AG04449 (cell line): ENCODE data around the gene FDXACB1.
"Not testable (repeated sequence)": the region's sequence is repeated elsewhere in the genome, so short reads cannot be mapped to it uniquely, and the experiment has no call there.

Experiments used
- CTCF ChIA-PET: fragments of 350-600 bp; formaldehyde crosslinking; extraction: SDS; loops from one replicate; lab custom pipeline; 2021; ENCODE audit warnings: antibody characterized with exemption; lab: Yijun Ruan, JAX
- POLR2A ChIA-PET: fragments of 400-600, 350-600 bp; formaldehyde crosslinking; extraction: SDS; loops from one replicate; lab custom pipeline; 2020; ENCODE audit warnings: antibody characterized with exemption, inconsistent platforms; lab: Yijun Ruan, JAX
- DNase-seq: peaks from one replicate; pipeline ENCODE4 v3.0.0-alpha.2; 2010; ENCODE audit warnings: low read depth, low spot score
- H3K4me3 ChIP-seq: 2 replicates; pipeline ENCODE4 v1.5.1; 2011; ENCODE audit warnings: low read depth, mild to moderate bottlenecking, control low read depth, low read length
- TF ChIP-seq, protein P1 (sequence below): IDR thresholded peaks from one replicate; pipeline ENCODE4 v1.5.1; 2011; ENCODE audit warnings: mild to moderate bottlenecking, moderate library complexity, low read length, control low read depth, inconsistent platforms; ENCODE audit not compliant: insufficient read depth; ENCODE audit errors: missing control alignments

Gene FDXACB1

GRCh38 chr11:111905411-111905810 lies 26.4 kb upstream of the FDXACB1 start:
- DNase-seq, result peak; percentile 70
- CTCF ChIA-PET, result no interaction called here
- TF ChIP-seq, protein P1, sequence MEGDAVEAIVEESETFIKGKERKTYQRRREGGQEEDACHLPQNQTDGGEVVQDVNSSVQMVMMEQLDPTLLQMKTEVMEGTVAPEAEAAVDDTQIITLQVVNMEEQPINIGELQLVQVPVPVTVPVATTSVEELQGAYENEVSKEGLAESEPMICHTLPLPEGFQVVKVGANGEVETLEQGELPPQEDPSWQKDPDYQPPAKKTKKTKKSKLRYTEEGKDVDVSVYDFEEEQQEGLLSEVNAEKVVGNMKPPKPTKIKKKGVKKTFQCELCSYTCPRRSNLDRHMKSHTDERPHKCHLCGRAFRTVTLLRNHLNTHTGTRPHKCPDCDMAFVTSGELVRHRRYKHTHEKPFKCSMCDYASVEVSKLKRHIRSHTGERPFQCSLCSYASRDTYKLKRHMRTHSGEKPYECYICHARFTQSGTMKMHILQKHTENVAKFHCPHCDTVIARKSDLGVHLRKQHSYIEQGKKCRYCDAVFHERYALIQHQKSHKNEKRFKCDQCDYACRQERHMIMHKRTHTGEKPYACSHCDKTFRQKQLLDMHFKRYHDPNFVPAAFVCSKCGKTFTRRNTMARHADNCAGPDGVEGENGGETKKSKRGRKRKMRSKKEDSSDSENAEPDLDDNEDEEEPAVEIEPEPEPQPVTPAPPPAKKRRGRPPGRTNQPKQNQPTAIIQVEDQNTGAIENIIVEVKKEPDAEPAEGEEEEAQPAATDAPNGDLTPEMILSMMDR, result no peak
- no peak overlapping the region for H3K4me3 ChIP-seq
- POLR2A ChIA-PET, result interaction anchor here (0.6 kb wide), 1 partner anchor 157 kb away, joined by 4 read pairs; no protein-coding TSS in a partner anchor

DNA sequence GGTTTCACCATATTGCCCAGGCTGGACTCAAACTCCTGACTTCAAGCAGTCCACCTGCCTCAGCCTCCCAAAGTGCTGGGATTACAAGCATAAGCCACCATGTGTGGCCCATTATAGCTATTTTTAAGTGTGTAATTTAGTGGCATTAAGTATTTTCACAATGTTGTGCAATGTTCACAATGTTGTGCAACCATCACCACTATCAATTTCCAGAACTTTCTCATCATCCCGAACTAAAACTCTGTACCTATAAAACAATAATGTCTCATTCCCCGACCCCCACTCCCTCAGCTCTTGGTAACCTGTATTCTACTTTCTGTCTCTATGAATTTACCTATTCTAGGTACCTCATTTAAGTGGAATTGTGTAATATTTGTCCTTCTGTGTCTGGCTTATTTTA lies 7.9 kb upstream of the FDXACB1 start:
- ChIA-PET POLR2A (no interaction called here), CTCF (interaction anchor here (1.5 kb wide), 2 partner anchors 42 to 44 kb away, joined by 4 read pairs; no protein-coding TSS in a partner anchor)
- TF ChIP-seq, protein P1, result no peak
- no peak for DNase-seq
- no peak overlapping the region for H3K4me3 ChIP-seq

GRCh38 chr11:111886032-111886431 lies 7.1 kb upstream of the FDXACB1 start:
- H3K4me3 ChIP-seq, result no peak overlapping the region
- ChIA-PET POLR2A (no interaction called here), CTCF (interaction anchor here (1.5 to 1.7 kb wide), 2 partner anchors 45 to 111 kb away, joined by 3 to 4 read pairs; no protein-coding TSS in a partner anchor)
- no peak for DNase-seq
- TF ChIP-seq, protein P1, result no peak

- CTCF ChIA-PET, result interaction anchor here (1.1 to 1.7 kb wide), 3 partner anchors 47 to 396 kb away, joined by 3 to 4 read pairs (median 3); no protein-coding TSS in a partner anchor
- DNase-seq, H3K4me3 ChIP-seq, POLR2A ChIA-PET: not testable (repeated sequence)
Observed at GRCh38 chr11:111885053-111885452, 6.1 kb upstream of the FDXACB1 start.

DNA sequence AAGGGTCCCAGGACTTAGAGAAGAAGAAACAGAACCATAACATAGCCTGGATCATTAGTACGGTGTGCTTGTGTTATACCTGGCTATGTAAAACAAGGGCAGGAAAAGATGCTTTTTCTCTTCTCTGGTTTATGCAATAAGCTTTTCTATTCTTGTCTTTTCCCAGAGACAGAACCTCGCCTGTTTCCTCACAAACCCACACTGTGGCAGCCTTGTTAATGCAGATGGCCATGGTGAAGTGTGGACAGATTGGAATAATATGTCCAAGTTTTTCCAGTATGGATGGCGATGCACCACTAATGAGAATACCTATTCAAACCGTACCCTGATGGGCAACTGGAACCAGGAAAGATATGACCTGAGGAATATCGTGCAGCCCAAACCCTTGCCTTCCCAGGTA lies 3.2 kb upstream of the FDXACB1 start:
- CTCF ChIA-PET, result interaction anchor here (0.7 to 2.8 kb wide), 10 partner anchors 9 to 138 kb away, joined by 3 to 26 read pairs (median 4); no protein-coding TSS in a partner anchor
- H3K4me3 ChIP-seq, result no peak overlapping the region
- POLR2A ChIA-PET, result interaction anchor here (0.6 kb wide), 1 partner anchor 18 kb away, joined by 5 read pairs; no protein-coding TSS in a partner anchor
- TF ChIP-seq, protein P1, result no peak
- DNase-seq, result no peak

- CTCF ChIA-PET, result interaction anchor here (1.0 to 2.8 kb wide), 8 partner anchors 8 to 117 kb away, joined by 3 to 26 read pairs (median 3); partner anchors contain the start of gene ALG9
- POLR2A ChIA-PET, result no interaction called here
- no peak for DNase-seq
- peak overlapping the region; percentile 94 for H3K4me3 ChIP-seq
- TF ChIP-seq, protein P1, result no peak
Observed at GRCh38 chr11:111879637-111879960, 634 bp upstream of the FDXACB1 start.
